DOHH2 (cell line): Measurements from ENCODE around the gene NOXA1.

Experiments used
- CTCF ChIP-seq: fragments of 200-600 bp; sonication (generic); IDR thresholded peaks from one replicate; pipeline ENCODE4 v1.5.1; 2014; ENCODE audit warnings: antibody characterized with exemption, mild to moderate bottlenecking, low read depth, low read length; ENCODE audit not compliant: poor library complexity, severe bottlenecking
- EZH2phosphoT487 ChIP-seq: fragments of 200-600 bp; sonication (generic); IDR thresholded peaks from 2 replicates; pipeline ENCODE4 v1.6.1; 2017; ENCODE audit warnings: borderline replicate concordance, mild to moderate bottlenecking, antibody characterized with exemption, low read length, moderate library complexity, mixed read lengths

GRCh38 chr9:137446851-137447471 is 23.8 kb downstream of the NOXA1 start:
- TF ChIP-seq CTCF (no peak), EZH2phosphoT487 (no peak)
